GM12874 (cell line): ENCODE measurements around the gene TGFBR1.

Experiments
- TF ChIP-seq, protein P1 (sequence below): IDR thresholded peaks from 2 replicates; pipeline ENCODE4 v1.5.1; 2011; ENCODE audit warnings: low read depth, mild to moderate bottlenecking, control low read depth, low read length, moderate library complexity; ENCODE audit not compliant: insufficient read depth

The TGFBR1 gene

DNA sequence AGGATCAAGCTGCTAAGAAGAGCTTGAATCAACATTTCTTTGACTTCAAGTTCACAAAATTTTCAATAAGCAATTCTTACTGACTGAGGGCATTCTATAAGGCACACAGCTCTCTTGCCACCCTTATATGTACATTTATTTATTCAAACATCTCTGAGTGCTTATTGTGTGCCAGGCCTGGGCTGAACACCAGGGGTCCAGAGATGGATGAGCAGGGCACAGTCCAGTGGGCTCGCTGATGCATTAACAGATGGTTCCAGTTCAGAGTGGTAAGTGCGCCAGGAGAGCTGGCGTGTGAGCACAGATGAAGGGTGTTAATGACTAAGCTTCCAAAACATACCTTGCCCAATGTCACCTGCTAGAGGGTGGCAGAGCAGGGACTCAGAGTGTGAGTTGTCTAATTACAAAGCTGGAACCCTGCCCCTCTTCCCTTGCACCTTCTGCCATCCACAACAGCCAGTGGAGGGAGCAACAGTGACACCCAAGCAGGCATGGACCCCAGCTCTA lies 92.3 kb downstream of the TGFBR1 start:
- TF ChIP-seq, protein P1, sequence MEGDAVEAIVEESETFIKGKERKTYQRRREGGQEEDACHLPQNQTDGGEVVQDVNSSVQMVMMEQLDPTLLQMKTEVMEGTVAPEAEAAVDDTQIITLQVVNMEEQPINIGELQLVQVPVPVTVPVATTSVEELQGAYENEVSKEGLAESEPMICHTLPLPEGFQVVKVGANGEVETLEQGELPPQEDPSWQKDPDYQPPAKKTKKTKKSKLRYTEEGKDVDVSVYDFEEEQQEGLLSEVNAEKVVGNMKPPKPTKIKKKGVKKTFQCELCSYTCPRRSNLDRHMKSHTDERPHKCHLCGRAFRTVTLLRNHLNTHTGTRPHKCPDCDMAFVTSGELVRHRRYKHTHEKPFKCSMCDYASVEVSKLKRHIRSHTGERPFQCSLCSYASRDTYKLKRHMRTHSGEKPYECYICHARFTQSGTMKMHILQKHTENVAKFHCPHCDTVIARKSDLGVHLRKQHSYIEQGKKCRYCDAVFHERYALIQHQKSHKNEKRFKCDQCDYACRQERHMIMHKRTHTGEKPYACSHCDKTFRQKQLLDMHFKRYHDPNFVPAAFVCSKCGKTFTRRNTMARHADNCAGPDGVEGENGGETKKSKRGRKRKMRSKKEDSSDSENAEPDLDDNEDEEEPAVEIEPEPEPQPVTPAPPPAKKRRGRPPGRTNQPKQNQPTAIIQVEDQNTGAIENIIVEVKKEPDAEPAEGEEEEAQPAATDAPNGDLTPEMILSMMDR = no peak

DNA sequence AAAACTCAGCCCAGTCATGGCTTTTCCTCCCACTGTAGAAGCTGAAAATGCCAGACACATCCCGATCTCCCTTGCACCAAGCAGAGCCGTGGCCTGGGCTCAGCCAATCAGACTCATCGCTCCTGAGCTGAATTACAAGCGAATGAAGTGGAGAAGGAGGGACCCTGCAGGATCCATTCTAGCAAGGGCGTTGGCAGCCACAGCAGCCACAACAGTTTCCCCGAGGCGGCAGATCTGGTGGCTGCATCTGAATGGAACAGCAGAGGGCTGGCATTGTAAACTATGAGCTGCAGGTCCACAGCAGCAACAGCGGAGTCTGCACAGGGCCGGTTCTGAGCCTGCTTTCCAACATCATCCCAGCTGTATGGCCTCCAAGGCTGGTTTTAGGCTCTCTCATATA lies 93.1 kb downstream of the TGFBR1 start:
- TF ChIP-seq, protein P1 = no peak

DNA sequence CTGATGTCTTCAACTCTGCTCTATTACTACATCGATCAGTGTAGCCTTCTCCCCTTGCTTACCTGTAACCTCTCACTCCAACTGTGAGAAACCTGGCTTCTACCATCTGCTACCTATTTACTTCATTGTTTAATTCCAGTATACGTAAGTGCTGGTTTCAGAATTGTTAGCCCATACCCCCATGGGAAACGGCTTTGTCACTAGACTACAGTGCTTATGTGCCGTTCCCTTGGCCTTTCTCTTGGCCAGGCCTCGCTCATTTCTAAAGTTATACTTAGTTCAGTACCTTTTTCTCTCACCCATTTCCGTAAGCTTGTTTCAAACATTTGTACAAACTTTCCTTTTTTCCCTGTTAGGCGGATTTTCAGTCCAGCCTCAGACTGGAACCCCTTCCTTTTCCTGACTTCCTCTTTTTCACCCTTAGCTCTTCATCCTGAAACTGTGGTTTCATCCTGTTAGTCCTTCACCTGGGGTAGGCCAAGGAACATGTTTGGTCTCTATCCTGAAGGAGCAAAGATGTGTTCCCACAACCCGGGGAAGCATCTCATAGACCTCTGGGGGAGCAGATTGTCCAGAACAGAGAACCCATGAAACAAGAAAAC lies 95.1 kb downstream of the TGFBR1 start:
- TF ChIP-seq, protein P1 = no peak

DNA sequence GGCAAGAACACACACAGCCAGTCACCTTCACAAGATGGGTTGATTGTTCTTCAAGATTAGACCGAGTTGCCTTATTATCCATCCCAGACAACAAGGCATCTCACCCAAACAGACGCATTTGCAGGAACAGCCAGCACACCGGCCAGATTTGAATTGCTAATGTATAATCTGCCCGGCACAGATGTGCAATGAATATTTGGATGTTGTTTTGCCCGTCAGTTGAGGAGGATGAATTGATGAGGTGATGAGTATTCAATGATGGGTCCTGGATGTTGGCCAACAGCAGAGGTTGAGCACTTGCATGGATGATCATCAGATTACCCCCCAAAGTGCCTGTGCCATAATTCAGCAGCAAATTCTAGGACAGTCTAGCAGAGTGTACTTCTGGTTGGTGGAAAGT lies 96.7 kb downstream of the TGFBR1 start:
- TF ChIP-seq, protein P1 = no peak
